ENCODE data around the gene CHMP3.

- TF ChIP-seq EZH2 (optimal IDR thresholded peaks at IDR 0.05; ENCODE audit: low read depth, low read length) (no peak), CTCF (IDR thresholded peaks at IDR 0.05; ENCODE audit: low read length) (no peak), EZH2phosphoT487 (IDR thresholded peaks at IDR 0.05; ENCODE audit: low read length) (no peak)
These were observed 6.8 kb upstream of the CHMP3 start for GRCh38 chr2:86570059-86570458.

Data from MM.1S (cell line).